K562 (cell line): Measurements from ENCODE around the gene SLC8A2. TPM values are rescaled to one million over a fixed set of nuclear protein-coding genes. Genes with fewer than 3 reads are reported as not detected.

Experiments
- ADNP ChIP-seq: fragments of 200-800 bp; sonication (Bioruptor generic); IDR thresholded peaks from 2 replicates; pipeline ENCODE4 v1.6.1; 2016; ENCODE audit warnings: missing genetic modification characterization, missing compliant biosample characterization
- CTBP1 ChIP-seq: fragments of 450-650 bp; IDR thresholded peaks from 2 replicates; pipeline ENCODE4 v1.6.1; 2016; ENCODE audit warnings: borderline replicate concordance
- DNMT1 ChIP-seq: fragments of 450-650 bp; IDR thresholded peaks from 2 replicates; pipeline ENCODE4 v1.6.1; 2016; ENCODE audit warnings: antibody characterized with exemption, mild to moderate bottlenecking
- ELF2 ChIP-seq: fragments of 250-450 bp; sonication (Bioruptor Pico); IDR thresholded peaks from 2 replicates; pipeline ENCODE4 v1.5.0; 2021; ENCODE audit warnings: mild to moderate bottlenecking
- HMGXB4 ChIP-seq: sonication (generic); formaldehyde crosslinking; IDR thresholded peaks from 2 replicates; pipeline ENCODE4 v1.8.1; 2023; ENCODE audit warnings: mild to moderate bottlenecking, missing genetic modification reagents
- KLF16 ChIP-seq: IDR thresholded peaks from 2 replicates; pipeline ENCODE4 v1.6.1; 2016; ENCODE audit warnings: antibody characterized with exemption
- NCOA2 ChIP-seq, 2 experiments: fragments of 450-650 bp; IDR thresholded peaks; 2 replicates each; pipeline ENCODE4 v1.6.1; 2018; ENCODE audit warnings: mild to moderate bottlenecking in 2 of 2, moderate library complexity in 1 of 2; ENCODE audit not compliant: partially characterized antibody in 2 of 2
- NFE2 ChIP-seq: IDR thresholded peaks from 2 replicates; pipeline ENCODE4 v1.6.1; 2014; ENCODE audit warnings: antibody characterized with exemption, low read depth
- RBBP5 ChIP-seq: fragments of 200-600 bp; sonication (generic); IDR thresholded peaks from 2 replicates; pipeline ENCODE4 v1.6.1; 2012; ENCODE audit warnings: borderline replicate concordance, mild to moderate bottlenecking, low read length, control low read depth, inconsistent platforms; ENCODE audit not compliant: insufficient read depth, poor library complexity, severe bottlenecking
- SMARCB1 ChIP-seq: IDR thresholded peaks from 2 replicates; pipeline ENCODE4 v1.6.1; 2011; ENCODE audit warnings: improper control_type of control experiment, low read depth; ENCODE audit not compliant: insufficient read length
- TAF15 ChIP-seq: fragments of 200-400 bp; formaldehyde crosslinking; IDR thresholded peaks from 2 replicates; pipeline ENCODE4 v1.6.1; 2017; ENCODE audit warnings: mild to moderate bottlenecking, low read depth, low read length, moderate library complexity
- TCF15 ChIP-seq: fragments of 250-450 bp; sonication (Bioruptor Pico); IDR thresholded peaks from 2 replicates; pipeline ENCODE4 v1.8.0; 2022; ENCODE audit warnings: moderate library complexity, mild to moderate bottlenecking, inconsistent platforms
- TCFL5 ChIP-seq: fragments of 250-450 bp; sonication (Bioruptor Pico); conservative IDR thresholded peaks from 2 replicates; pipeline ENCODE4 v1.6.1; 2021; ENCODE audit warnings: mild to moderate bottlenecking, moderate library complexity, matching md5 sums
- USF1 ChIP-seq: sonication (generic); formaldehyde crosslinking; IDR thresholded peaks from 2 replicates; pipeline ENCODE4 v1.9.0; 2022; ENCODE audit warnings: mild to moderate bottlenecking, missing genetic modification reagents
- YY1 ChIP-seq, 3 experiments: IDR thresholded peaks; 2 replicates each; pipeline ENCODE4 v1.6.1; 2011; ENCODE audit warnings: low read length in 2 of 3, mild to moderate bottlenecking in 2 of 3, moderate library complexity in 2 of 3, borderline replicate concordance in 1 of 3, control low read depth in 1 of 3, low read depth in 1 of 3; ENCODE audit not compliant: insufficient read depth in 3 of 3, insufficient replicate concordance in 2 of 3, control insufficient read depth in 1 of 3, insufficient read length in 1 of 3; ENCODE audit errors: extremely low read depth in 1 of 3
- ZMIZ1 ChIP-seq, 2 experiments: fragments of 150-350 bp in 1 of 2; IDR thresholded peaks; 2 replicates each; pipeline ENCODE4 v1.6.1; 2012 to 2016; ENCODE audit warnings: low read depth in 2 of 2, low read length in 2 of 2, mild to moderate bottlenecking in 1 of 2, moderate library complexity in 1 of 2
- ZNF175 ChIP-seq: fragments of 200-800 bp; sonication (Bioruptor generic); IDR thresholded peaks from 2 replicates; pipeline ENCODE4 v1.6.1; 2016; ENCODE audit warnings: low read depth, mild to moderate bottlenecking, missing genetic modification characterization, missing compliant biosample characterization
- ZNF24 ChIP-seq: fragments of 450-650 bp; IDR thresholded peaks from 2 replicates; pipeline ENCODE4 v1.6.1; 2016
- polyA plus RNA-seq, 8 experiments: library from polyadenylated mRNA; depleted of rRNA in 4 of 8; stranded (reverse) in 5 of 8; unstranded in 3 of 8; fragments of >200 nt; fragmentation: Nextera tagmentation in 2 of 8; fragmentation: Illumina TruSeq in 1 of 8; extraction: Ambion mirVana in 2 of 8; extraction: Trizol in 1 of 8; gene quantifications; 2 replicates each; pipeline versions ENCODE4 v1.2.1 to v1.2.3, GENCODE V29; 2011 to 2014; ENCODE audit warnings: inconsistent platforms in 1 of 8, missing spikeins in 1 of 8
- total RNA-seq, 7 experiments: library from RNA; depleted of rRNA in 6 of 7; stranded (reverse); fragments of >200 nt in 6 of 7; fragmentation: Illumina TruSeq in 2 of 7; extraction: Trizol in 2 of 7; gene quantifications; 2 replicates each; pipeline versions ENCODE4 v1.2.1 to v1.2.3, GENCODE V29; 2011 to 2021; ENCODE audit warnings: low replicate concordance in 1 of 7
- TF ChIP-seq, protein P1 (sequence below): fragments of 450-650 bp; IDR thresholded peaks from 2 replicates; pipeline ENCODE4 v1.6.1; 2017; ENCODE audit warnings: antibody characterized with exemption

The SLC8A2 gene
- total and polyA plus RNA-seq, 9 of the 15 experiments (the other 6 are each of a cell fraction or from before 2014, with no cell fraction given), result 0.07 to 0.66 (median 0.24) TPM; not detected in 3

GRCh38 chr19:47497050-47497766 is 25.5 kb upstream of the SLC8A2 start (continued):
- TF ChIP-seq ZNF24 (no peak), NCOA2 (IDR thresholded peaks at IDR 0.05; ENCODE audit: partially characterized antibody in 2 of 2) (no peak), DNMT1 (no peak), HMGXB4 (no peak), USF1 (CRISPR knock-in tag) (no peak), NFE2 (peak; percentile 47), TCFL5 (CRISPR knock-in tag) (no peak), RBBP5 (no peak), ADNP (tag) (no peak), ZMIZ1 (IDR thresholded peaks at IDR 0.05; ENCODE audit: low read depth in 2 of 2, low read length in 2 of 2) (peak in 1 of 2 experiments; percentile 54; a peak in 1 of 4 replicates), SMARCB1 (no peak), CTBP1 (peak; percentile 54; the same call in 1 of the 2 replicates), ELF2 (CRISPR knock-in tag) (no peak), ZNF175 (CRISPR knock-in tag) (no peak), YY1 (IDR thresholded peaks at IDR 0.05; ENCODE audit: borderline replicate concordance in 1 of 3, control insufficient read depth in 1 of 3, extremely low read depth in 1 of 3, insufficient read depth in 3 of 3, insufficient read length in 1 of 3, insufficient replicate concordance in 2 of 3, low read depth in 1 of 3, low read length in 2 of 3) (no peak), TCF15 (CRISPR knock-in tag) (no peak), KLF16 (peak; percentile 85), TAF15 (no peak)
- TF ChIP-seq, protein P1, sequence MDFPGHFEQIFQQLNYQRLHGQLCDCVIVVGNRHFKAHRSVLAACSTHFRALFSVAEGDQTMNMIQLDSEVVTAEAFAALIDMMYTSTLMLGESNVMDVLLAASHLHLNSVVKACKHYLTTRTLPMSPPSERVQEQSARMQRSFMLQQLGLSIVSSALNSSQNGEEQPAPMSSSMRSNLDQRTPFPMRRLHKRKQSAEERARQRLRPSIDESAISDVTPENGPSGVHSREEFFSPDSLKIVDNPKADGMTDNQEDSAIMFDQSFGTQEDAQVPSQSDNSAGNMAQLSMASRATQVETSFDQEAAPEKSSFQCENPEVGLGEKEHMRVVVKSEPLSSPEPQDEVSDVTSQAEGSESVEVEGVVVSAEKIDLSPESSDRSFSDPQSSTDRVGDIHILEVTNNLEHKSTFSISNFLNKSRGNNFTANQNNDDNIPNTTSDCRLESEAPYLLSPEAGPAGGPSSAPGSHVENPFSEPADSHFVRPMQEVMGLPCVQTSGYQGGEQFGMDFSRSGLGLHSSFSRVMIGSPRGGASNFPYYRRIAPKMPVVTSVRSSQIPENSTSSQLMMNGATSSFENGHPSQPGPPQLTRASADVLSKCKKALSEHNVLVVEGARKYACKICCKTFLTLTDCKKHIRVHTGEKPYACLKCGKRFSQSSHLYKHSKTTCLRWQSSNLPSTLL, result no peak
